Ishikawa (cell line): ENCODE results near the gene SMAD2.

Experiments
- CEBPB ChIP-seq: IDR thresholded peaks from 2 replicates; pipeline ENCODE4 v1.6.1; 2012
- CREB1 ChIP-seq: IDR thresholded peaks from 2 replicates; pipeline ENCODE4 v1.6.1; 2012; ENCODE audit warnings: low read depth
- EGR1 ChIP-seq: IDR thresholded peaks from 2 replicates; pipeline ENCODE4 v1.6.1; 2012
- EP300 ChIP-seq: IDR thresholded peaks from 2 replicates; pipeline ENCODE4 v1.6.1; 2012; ENCODE audit warnings: borderline replicate concordance
- FOXM1 ChIP-seq: IDR thresholded peaks from 2 replicates; pipeline ENCODE4 v1.6.1; 2012; ENCODE audit warnings: low read depth, borderline replicate concordance
- NFIC ChIP-seq: IDR thresholded peaks from 2 replicates; pipeline ENCODE4 v1.6.1; 2012
- RAD21 ChIP-seq: IDR thresholded peaks from 2 replicates; pipeline ENCODE4 v1.6.1; 2012; ENCODE audit warnings: low read depth
- REST ChIP-seq: IDR thresholded peaks from 2 replicates; pipeline ENCODE4 v1.6.1; 2012; ENCODE audit warnings: low read depth, mild to moderate bottlenecking
- TAF1 ChIP-seq: IDR thresholded peaks from 2 replicates; pipeline ENCODE4 v1.6.1; 2012; ENCODE audit warnings: low read depth, mild to moderate bottlenecking
- TCF12 ChIP-seq: IDR thresholded peaks from 2 replicates; pipeline ENCODE4 v1.6.1; 2012; ENCODE audit warnings: low read depth
- TEAD4 ChIP-seq: IDR thresholded peaks from 2 replicates; pipeline ENCODE4 v1.6.1; 2012
- YY1 ChIP-seq: IDR thresholded peaks from 2 replicates; pipeline ENCODE4 v1.6.1; 2012; ENCODE audit warnings: low read depth
- ZBTB7A ChIP-seq: IDR thresholded peaks from 2 replicates; pipeline ENCODE4 v1.6.1; 2012; ENCODE audit warnings: low read depth
- TF ChIP-seq, protein P1 (sequence below): IDR thresholded peaks from 2 replicates; pipeline ENCODE4 v1.6.1; 2012
- TF ChIP-seq, protein P2 (sequence below): IDR thresholded peaks from 2 replicates; pipeline ENCODE4 v1.6.1; 2012

The SMAD2 gene

DNA sequence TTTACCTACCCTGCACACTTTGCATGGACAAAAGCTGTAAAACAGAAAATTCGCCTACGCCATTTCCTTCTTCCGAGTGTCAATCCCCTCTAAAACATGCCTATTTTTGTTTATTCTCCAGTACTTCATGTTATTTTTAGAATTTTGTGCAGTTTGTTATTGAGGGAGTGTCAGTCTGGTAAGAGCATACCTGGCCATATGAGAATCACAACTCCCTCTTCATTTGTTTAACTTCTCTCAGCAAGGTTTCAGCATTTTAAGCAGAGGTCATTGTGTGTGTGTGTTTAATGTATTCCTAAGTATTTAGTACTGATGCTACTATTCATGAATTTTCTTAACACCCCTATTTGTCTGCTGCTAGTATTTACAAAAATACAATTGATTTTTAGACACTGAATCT lies 49.4 kb downstream of the SMAD2 start:
- TF ChIP-seq EGR1 (no peak), CEBPB (no peak), NFIC (no peak), REST (no peak), FOXM1 (no peak), YY1 (no peak), CREB1 (no peak), TCF12 (no peak), ZBTB7A (no peak), TEAD4 (no peak)
- TF ChIP-seq, protein P1, sequence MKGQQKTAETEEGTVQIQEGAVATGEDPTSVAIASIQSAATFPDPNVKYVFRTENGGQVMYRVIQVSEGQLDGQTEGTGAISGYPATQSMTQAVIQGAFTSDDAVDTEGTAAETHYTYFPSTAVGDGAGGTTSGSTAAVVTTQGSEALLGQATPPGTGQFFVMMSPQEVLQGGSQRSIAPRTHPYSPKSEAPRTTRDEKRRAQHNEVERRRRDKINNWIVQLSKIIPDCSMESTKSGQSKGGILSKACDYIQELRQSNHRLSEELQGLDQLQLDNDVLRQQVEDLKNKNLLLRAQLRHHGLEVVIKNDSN, result no peak
- TF ChIP-seq, protein P2, sequence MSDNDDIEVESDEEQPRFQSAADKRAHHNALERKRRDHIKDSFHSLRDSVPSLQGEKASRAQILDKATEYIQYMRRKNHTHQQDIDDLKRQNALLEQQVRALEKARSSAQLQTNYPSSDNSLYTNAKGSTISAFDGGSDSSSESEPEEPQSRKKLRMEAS, result no peak

DNA sequence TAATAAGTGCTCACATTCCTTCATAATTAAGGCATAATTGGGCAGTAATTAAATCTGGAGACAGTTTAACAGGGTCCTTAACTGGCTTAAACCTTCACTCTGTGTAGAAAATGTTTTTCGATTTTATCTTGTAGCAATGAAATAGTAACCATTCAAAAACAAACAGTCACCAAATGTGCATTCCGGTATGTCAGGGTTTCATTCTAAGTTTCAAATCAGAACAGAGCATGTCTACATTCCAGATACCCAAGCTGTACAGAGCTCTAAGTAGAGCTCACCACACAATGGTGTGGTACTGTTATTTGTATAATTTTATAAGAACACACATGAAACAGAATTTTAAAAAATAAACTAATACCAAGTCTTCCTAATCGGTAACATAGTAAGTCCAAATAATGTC lies 52.6 kb downstream of the SMAD2 start:
- TF ChIP-seq EGR1, result no peak
- no peak for TF ChIP-seq TEAD4
- TF ChIP-seq FOXM1, result no peak
- TF ChIP-seq CREB1, result no peak
- TF ChIP-seq CEBPB, result no peak
- TF ChIP-seq ZBTB7A, result no peak
- TF ChIP-seq, protein P1, result no peak
- no peak for TF ChIP-seq REST
- TF ChIP-seq NFIC, result no peak
- no peak for TF ChIP-seq YY1
- no peak for TF ChIP-seq EP300
- TF ChIP-seq TCF12, result no peak
- no peak for TF ChIP-seq RAD21
- TF ChIP-seq, protein P2, result no peak
- no peak for TF ChIP-seq TAF1

GRCh38 chr18:47876813-47877212 lies 53.6 kb downstream of the SMAD2 start:
- TF ChIP-seq RAD21 (no peak), YY1 (no peak), TCF12 (no peak), TAF1 (no peak), NFIC (no peak)

DNA sequence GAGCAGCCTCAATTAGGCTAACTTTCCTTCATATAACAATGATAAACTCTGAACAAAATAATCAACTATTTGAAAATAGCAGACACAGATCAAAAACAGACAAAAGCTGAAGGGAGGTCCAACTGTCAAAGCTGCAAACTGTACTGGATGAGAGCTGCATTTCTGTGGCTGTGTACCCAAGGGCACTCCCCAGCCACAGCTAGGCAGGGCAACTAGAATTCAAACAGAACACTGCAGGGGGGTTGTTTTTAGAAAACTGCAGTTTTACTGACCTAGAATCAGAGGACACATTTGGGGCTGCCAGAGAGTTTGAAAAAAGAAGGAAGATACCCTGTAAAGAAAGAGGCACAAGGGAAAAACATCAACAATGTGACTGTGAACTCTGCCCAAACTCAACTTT lies 56.8 kb downstream of the SMAD2 start:
- TF ChIP-seq TEAD4 (no peak), EP300 (no peak), REST (no peak), EGR1 (no peak), CREB1 (no peak), NFIC (no peak), TAF1 (no peak), ZBTB7A (no peak), RAD21 (no peak), TCF12 (no peak), YY1 (no peak), FOXM1 (no peak), CEBPB (no peak)
- TF ChIP-seq, protein P2, result no peak
- TF ChIP-seq, protein P1, result no peak
